Germinal center (tissue), 1 donor: ENCODE results near the gene DOCK9.

Experiments used
- DNase-seq: peaks from one replicate; pipeline ENCODE4 v3.0.0; 2012; ENCODE audit warnings: mixed read lengths, low spot score

Gene DOCK9

DNA sequence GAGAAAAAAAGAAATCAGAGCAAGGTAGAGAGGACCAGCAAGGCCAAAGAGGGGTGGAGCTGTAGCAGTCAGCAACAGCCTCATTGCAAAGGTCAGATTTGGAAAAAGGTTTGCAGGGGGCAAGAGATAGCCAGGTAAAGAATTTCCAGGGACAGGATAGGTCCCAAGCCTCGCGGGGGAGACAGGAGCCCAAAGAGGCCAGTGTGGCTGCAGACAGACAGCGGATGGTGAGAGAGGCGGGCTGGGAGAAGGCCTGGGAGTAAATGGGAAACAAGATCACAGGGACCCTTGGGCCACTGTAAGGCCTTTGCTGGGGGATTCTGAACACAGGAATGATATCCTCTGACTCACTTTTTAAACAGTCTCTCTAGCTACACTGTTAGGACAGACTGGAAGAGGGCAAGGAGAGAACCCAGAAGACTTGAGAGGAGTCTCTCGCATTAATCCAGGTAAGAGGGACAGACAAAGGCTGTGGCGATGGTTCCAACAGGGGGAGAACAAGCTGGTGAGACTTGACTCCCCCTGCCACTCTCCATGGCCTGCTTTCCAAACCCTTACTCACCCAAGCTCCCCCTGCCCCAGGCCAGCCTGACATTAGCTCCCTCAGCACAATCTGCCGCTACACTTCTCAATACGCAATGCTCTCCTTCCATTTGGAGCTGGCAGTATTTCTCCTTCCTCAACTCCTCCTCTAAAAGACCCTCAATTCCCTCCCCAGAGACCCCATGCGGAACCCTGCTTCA is 31.8 kb downstream of the DOCK9 start:
- no peak for DNase-seq

GRCh38 chr13:98944336-98944735 is 33.5 kb downstream of the DOCK9 start:
- DNase-seq, result no peak

- DNase-seq, result no peak
Observed at GRCh38 chr13:98942997-98943396, 34.9 kb downstream of the DOCK9 start.

DNA sequence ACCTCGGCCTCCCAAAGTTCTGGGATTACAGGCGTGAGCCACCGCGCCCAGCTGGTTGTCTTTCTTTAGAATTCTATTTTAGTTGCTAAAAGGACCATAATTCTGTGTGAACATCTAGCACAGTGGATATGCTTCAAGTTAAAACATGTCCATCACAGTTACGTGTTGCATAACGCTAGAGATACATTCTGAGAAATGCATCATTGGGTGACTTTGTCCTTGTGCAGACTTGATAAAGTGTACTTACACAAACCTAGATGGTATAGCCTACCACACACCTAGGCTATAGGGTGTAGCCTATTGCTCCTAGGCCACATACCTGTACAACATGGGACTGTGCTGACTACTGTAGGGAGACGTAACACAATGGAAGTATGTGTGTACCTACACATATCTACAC is 35.4 kb downstream of the DOCK9 start:
- DNase-seq, result no peak

DNA sequence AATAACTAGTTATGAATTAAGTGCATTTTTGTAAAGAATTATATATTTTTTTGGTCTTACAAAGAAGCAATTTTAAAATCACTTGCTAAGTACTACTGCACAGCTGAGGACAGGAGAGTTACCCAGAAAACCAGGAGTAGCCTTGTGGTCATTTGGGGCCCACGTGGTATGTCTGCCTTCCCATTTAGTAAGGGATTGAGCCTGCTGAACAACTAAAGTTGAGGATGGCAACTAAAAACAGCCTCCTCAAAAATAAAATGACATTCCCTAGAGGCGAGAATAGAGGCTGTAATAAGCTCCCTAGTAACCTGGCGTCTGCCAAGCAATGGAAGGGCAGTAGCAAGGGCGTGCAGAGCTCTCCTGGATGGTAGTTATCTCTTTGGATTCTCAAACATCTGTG is 36.3 kb downstream of the DOCK9 start:
- no peak for DNase-seq

- DNase-seq, result no peak
Observed at GRCh38 chr13:98941126-98941525, 36.7 kb downstream of the DOCK9 start.

DNA sequence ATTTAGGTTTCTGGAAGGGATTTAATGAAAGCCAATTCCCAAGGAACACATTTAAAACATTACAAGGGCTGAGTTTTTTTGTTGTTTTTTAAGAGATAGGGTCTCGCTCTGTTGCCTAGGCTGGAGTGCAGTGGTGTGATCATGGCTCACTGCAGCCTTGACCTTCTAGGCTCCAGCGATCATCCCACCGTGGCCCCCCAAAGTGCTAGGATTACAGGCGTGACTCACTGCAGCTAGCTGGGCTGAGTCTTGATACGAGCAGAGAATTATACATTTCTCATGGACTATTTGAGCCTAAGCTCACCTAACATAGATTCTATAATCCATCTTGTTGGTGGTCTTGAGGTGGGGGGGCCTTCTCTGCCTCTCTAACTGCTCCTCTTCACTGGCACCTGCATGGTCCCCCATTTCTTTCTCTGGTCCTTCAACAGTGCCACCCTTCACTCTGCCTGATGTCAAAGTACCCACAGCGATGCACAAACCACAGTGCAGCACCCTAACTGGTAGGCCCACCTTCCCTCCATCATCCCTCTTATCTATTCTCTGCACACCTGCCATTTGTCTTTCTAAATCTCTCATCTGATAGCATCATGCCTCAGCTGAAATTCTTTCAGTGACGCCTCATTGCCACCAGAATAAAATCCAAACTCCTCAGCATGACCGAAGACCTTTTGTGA is 37.4 kb downstream of the DOCK9 start:
- no peak for DNase-seq

DNA sequence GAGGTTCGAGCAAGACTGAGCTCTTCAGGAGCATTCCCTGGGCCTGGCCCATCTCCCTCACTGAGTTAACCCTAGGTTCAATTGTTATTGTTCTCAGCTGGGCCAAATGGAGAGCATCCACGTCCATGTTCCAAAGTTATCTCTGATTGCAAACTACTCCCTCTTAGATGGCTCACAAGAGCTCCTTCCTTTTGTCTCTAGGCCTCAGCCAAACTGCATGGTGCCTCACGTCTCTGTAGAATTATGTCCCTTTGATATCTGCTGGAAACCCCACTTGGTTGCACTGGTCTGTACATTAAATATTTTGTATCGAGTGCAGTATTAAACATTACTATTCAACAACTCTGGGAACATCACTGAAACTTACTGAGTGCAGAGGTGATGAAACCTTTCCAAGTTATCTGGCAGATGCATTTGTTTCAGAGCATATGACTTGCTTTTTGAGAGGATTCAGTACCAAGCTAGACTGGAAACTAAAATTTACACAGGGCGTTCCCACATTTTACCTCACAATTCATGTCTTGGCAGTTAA is 38.1 kb downstream of the DOCK9 start:
- no peak for DNase-seq

- no peak for DNase-seq
Observed at GRCh38 chr13:98938801-98939200, 39.1 kb downstream of the DOCK9 start.

- DNase-seq, result no peak
Observed at GRCh38 chr13:98937911-98938381, 39.9 kb downstream of the DOCK9 start.

- DNase-seq, result no peak
Observed at GRCh38 chr13:98934243-98934642, 43.6 kb downstream of the DOCK9 start.

DNA sequence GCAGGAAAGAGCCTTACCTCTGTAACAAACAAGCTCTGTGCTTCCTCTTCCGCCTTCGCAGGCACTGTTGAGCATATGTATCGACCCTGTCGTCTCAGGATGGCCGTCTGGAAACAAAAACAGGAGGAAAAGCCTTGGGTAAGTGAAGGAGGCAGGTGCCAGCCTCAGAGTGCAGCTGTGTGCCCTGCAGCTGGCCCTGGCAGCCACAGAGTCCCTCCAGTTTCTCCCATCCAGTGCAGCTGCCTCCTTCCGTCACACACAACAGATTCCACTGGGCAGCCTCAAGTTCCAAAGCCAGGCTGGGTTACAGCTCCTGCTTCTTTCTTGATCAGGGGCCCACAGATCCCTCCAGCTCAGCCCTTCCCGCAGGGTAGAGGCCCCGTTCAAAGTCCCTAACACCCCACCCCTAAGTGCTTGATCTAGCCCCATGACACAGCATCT is 47.7 kb downstream of the DOCK9 start:
- DNase-seq, result no peak

DNA sequence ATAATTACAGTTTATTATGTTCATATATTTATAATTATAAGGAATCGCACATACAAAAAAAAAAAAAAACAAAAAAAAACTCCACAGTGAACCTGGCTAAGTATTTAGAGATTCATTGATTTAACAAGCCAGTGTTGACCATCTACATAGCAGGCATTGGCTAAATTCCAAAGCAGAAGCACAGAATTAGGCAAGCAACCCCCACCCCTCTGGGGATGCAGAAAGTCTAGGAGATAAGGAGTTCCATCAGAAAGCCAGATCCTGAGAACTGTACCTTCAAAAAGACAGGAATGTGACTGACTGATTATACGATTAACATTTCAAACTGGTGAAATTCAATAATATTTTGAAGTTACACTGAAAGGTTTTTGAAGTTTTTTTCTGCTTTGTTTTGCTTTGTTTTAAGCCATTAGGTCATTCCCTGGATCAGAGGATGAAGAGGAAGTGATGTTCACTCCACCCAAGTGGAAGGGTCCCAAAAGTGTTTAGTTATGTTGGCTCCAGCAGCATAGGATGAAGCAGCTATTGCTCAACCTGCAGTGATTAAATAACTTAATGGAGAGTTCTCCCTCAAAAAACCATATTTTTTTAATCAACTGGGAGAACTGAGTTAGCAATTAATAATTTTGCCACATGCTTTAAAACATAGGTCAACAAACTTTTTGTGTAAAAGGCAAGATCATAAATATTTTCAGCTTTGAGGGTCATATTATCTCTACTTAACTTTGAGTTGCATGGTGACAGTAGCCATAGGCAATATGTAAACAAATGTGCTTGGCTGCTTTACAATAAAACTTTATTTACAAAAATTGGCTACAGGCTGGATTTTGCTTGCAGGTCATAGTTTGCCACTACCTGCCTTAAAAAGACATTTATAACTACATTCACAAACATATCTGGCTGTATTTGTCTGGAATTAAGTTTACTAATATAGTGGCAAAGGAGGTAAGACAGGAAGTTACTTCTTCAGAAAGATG is 49.6 kb downstream of the DOCK9 start:
- DNase-seq, result no peak

DNA sequence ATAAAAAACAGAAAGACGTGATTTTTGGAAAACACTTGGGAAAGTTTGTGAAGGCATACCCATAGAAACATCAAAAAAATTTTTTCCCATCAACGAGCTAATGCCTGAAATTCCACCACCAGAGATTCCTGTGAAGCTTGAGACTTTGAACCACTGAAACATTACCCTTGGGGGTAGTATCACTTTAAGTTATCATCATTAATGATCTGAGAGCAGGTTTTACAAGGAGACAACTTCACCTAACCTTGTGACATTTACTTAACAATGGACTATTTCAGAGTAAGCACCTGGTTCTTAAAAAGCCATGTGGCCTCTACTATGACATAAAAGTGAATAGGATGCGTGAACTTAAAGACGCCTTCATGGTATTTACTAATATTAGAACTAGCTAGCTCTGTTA is 51.9 kb downstream of the DOCK9 start:
- no peak for DNase-seq

DNA sequence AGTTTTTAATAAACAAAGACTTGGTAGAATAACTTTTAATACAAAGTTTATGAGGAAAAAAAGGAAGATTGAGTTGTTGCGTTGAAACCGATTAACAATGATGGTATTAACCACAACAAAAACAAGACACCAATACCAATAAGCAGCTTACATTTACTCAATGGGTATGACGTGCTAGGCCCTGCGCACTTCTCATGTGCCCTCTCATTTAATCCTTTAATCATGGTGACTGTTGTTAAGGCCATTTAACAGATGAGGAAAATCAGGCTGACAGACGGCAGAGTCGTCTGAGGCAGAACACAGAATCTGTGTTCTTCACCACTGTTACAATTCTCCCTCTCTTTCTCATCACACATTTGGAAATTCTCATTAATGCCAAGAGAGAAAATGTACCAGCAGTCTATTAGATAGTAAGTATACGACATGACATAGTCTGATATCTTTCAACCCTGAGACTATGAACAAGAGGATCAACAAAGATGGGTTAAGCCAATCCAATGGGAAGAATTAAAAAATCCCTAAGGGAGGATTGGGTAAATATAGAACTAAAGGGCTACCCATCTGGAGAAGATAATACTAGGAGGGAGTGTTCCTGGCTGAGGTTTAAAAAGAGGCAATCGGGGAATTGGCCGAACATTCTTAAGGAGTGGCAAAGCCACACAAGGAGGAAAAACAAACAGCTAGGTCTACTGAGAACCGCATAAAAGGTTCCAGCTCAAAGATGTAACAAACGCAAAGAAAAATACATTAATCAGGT is 54.0 kb downstream of the DOCK9 start:
- DNase-seq, result no peak

GRCh38 chr13:98922306-98922705 is 55.6 kb downstream of the DOCK9 start:
- no peak for DNase-seq

GRCh38 chr13:98921786-98922185 is 56.1 kb downstream of the DOCK9 start:
- no peak for DNase-seq

GRCh38 chr13:98921015-98921580 is 56.8 kb downstream of the DOCK9 start:
- DNase-seq, result no peak

DNA sequence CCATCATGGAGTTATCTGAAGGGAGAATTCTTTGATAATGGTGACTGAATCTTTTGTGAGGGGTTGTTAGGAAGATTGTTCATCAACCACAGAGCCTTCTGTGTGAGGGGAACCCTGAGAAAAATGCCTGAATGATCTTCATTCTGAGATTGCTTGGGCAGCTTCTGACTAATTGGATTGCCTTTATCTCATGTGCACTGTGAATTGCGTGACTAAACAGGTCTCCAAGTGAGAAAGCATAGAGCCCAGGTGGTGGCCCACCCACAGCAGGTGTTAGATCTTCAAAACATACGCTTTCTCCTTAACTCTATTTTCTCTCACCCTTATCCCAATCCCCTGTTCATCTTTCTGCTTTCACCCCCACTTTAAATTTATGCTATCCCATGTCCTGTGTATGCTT is 58.3 kb downstream of the DOCK9 start:
- DNase-seq, result no peak

DNA sequence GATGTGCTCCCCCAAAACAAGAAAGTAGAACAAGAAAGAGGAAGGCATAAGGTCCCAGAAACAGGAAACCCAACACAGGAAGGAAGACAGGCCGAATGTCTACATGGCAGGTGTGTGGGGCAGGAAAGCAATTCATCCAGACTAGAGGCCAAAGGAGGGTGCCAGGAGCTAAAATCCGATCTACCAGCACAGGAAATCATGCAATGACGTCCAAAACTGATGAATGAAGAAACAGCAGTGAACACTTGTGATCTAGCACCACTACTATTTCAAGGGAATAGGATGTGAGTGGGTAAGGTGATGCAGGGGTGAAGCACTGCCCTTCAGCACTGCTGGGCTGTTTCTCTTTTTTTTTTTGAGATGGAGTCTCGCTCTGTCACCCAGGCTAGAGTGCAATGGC is 59.1 kb downstream of the DOCK9 start:
- no peak for DNase-seq

GRCh38 chr13:98917116-98917515 is 60.7 kb downstream of the DOCK9 start:
- DNase-seq, result no peak
